NK-92 (cell line): ENCODE results near the gene STRADA.

Source experiments
- DNase-seq: peaks from one replicate; lab custom pipeline; 2025; ENCODE audit not compliant: unreplicated experiment; lab: John Stamatoyannopoulos, UW

The STRADA gene

GRCh38 chr17:63741408-63742173, at the start of gene STRADA:
Gene STRADA, minus strand, starts transcription at chr17:63741799. Its CDS starts 13,430 bp downstream, at chr17:63728369.
- peak; percentile 86 for DNase-seq

GRCh38 chr17:63790057-63790456, 48.5 kb upstream of the STRADA start:
- no peak for DNase-seq

- no peak for DNase-seq
These were observed 45.5 kb upstream of the STRADA start for GRCh38 chr17:63786971-63787711.

- no peak for DNase-seq
These were observed 44.5 kb upstream of the STRADA start for GRCh38 chr17:63786117-63786516.

GRCh38 chr17:63785556-63785955, 44.0 kb upstream of the STRADA start:
- no peak for DNase-seq

GRCh38 chr17:63783522-63783921, 41.9 kb upstream of the STRADA start:
- no peak for DNase-seq

GRCh38 chr17:63780928-63781327, 39.3 kb upstream of the STRADA start:
- DNase-seq = no peak

GRCh38 chr17:63780507-63780906, 38.9 kb upstream of the STRADA start:
- DNase-seq = no peak

- no peak for DNase-seq
These were observed 33.8 kb upstream of the STRADA start for GRCh38 chr17:63775420-63775819.

- DNase-seq = no peak
These were observed 33.3 kb upstream of the STRADA start for GRCh38 chr17:63774969-63775265.

GRCh38 chr17:63774141-63774968, 32.8 kb upstream of the STRADA start, which contains the start of gene DDX42:
Gene DDX42, plus strand, starts transcription at chr17:63774170. Its CDS starts 12,880 bp downstream, at chr17:63787050.
- DNase-seq = peak; percentile 67

GRCh38 chr17:63773272-63774140, 31.9 kb upstream of the STRADA start, which contains the start of gene CCDC47:
Gene CCDC47, minus strand, starts transcription at chr17:63773597. Its CDS starts 7,422 bp downstream, at chr17:63766175.
- DNase-seq = peak; percentile 93

- no peak for DNase-seq
These were observed 31.2 kb upstream of the STRADA start for GRCh38 chr17:63772801-63773271.

- DNase-seq = no peak
These were observed 26.8 kb upstream of the STRADA start for GRCh38 chr17:63768433-63768832.

GRCh38 chr17:63766754-63767153, 25.2 kb upstream of the STRADA start:
- DNase-seq = no peak

- no peak for DNase-seq
These were observed 23.1 kb upstream of the STRADA start for GRCh38 chr17:63764716-63765115.

- DNase-seq = no peak
These were observed 20.8 kb upstream of the STRADA start for GRCh38 chr17:63762161-63763078.

- DNase-seq = no peak
These were observed 19.4 kb upstream of the STRADA start for GRCh38 chr17:63760771-63761539.

GRCh38 chr17:63758428-63758827, 16.8 kb upstream of the STRADA start:
- no peak for DNase-seq
